ENCODE results near the gene CD27.

- TF ChIP-seq CTCF (IDR thresholded peaks at IDR 0.05; ENCODE audit: low read depth, low read length) = no peak
- TF ChIP-seq EZH2phosphoT487 (IDR thresholded peaks at IDR 0.05; ENCODE audit: low read depth) = no peak
Measured at GRCh38 chr12:6424008-6424347, 20.8 kb upstream of the CD27 start.
